ENCODE results near the gene POU2F3.

POU2F3 gene

DNA sequence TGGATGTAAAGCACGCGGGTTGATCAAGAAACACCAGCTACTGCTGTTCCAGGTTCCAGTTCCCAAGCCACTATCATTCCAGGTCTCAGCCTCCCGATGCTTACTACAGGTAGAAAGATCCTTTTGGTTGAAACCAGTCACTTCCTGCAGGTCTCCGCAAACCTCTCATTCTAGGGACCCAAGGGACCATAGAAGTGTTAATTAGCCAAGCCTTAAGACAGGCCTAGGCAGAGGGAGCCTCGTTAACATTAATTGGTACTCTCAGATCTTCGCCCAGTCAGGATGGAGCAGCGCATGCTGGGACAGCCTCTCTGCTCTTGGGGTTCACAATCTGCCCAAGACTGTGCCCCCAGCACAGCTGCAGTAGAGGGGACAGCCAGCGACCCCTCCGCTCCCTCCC is 40.3 kb upstream of the POU2F3 start:
- Histone ChIP-seq H3K36me3 (no peaks in the 10 kb centered on the region), H3K4me1 (no peaks in the 10 kb centered on the region), H3K27ac (no peak overlapping the region), H3K9me3 (no peaks in the 10 kb centered on the region), H3K27me3 (peaks cover 0 to 28% of the 10 kb centered on the region in 2 donors), H3K4me3 (no peak overlapping the region)
- intact Hi-C loops (cut with DNase I; ENCODE audit: low total_unique reads): no loop called here
- TF ChIP-seq, protein P1, sequence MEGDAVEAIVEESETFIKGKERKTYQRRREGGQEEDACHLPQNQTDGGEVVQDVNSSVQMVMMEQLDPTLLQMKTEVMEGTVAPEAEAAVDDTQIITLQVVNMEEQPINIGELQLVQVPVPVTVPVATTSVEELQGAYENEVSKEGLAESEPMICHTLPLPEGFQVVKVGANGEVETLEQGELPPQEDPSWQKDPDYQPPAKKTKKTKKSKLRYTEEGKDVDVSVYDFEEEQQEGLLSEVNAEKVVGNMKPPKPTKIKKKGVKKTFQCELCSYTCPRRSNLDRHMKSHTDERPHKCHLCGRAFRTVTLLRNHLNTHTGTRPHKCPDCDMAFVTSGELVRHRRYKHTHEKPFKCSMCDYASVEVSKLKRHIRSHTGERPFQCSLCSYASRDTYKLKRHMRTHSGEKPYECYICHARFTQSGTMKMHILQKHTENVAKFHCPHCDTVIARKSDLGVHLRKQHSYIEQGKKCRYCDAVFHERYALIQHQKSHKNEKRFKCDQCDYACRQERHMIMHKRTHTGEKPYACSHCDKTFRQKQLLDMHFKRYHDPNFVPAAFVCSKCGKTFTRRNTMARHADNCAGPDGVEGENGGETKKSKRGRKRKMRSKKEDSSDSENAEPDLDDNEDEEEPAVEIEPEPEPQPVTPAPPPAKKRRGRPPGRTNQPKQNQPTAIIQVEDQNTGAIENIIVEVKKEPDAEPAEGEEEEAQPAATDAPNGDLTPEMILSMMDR (IDR thresholded peaks at IDR 0.05): no peak
- no peak for DNase-seq

DNA sequence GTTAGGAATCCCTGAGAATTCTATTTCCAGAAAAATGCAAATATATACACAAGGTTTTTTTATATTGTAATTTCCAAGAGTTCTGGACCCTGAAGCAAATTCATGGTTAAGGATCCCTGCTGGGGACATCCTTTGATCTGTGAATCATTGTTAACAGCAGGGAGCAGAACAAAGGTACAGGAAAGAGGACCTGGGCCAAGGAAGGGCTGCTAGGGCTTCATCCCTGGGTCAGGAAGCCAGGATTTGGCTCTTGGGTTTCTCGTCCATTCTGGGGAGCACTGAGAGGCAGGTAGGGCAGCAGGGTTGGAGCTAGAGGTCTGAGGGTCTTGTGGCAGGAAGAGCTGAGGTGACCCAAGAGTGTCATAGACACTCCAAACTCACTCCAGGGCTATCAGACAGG is 39.3 kb upstream of the POU2F3 start:
- no peaks in the 10 kb centered on the region for H3K9me3 ChIP-seq
- TF ChIP-seq, protein P1 (IDR thresholded peaks at IDR 0.05): no peak
- H3K27me3 ChIP-seq: peaks cover 0 to 29% of the 10 kb centered on the region in 2 donors
- H3K27ac ChIP-seq: no peak overlapping the region
- H3K36me3 ChIP-seq: no peaks in the 10 kb centered on the region
- no peak overlapping the region for H3K4me3 ChIP-seq
- intact Hi-C loops (cut with DNase I; ENCODE audit: low total_unique reads): no loop called here
- no peaks in the 10 kb centered on the region for H3K4me1 ChIP-seq
- no peak for DNase-seq

DNA sequence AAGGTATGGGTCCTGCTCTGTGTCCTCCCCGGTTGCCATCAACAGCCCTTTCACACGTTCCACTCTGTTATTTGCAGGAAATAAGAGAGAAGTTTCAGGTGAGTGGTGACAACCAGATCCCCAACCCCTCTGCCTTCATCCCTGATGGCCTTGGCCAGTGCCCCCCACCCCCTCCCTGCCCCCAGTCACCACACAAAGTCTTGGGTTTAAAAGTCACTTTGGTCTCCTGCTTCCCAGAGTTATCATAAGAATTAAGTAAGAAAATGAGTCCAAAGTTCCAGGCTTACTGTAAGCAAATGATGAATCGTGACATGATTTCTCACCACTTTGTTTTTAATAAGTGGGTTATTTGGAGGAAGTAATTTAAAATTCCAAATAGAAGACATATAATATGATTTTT is 38.3 kb upstream of the POU2F3 start:
- Histone ChIP-seq H3K4me1 (no peaks in the 10 kb centered on the region), H3K27me3 (peaks cover 0 to 39% of the 10 kb centered on the region in 2 donors), H3K27ac (no peak overlapping the region), H3K36me3 (no peaks in the 10 kb centered on the region), H3K4me3 (no peak overlapping the region), H3K9me3 (no peaks in the 10 kb centered on the region)
- intact Hi-C loops (cut with DNase I; ENCODE audit: low total_unique reads): no loop called here
- TF ChIP-seq, protein P1 (IDR thresholded peaks at IDR 0.05): no peak
- no peak for DNase-seq

GRCh38 chr11:120203626-120204025 is 36.3 kb upstream of the POU2F3 start:
- Histone ChIP-seq H3K36me3 (no peaks in the 10 kb centered on the region), H3K4me3 (no peak overlapping the region), H3K27me3 (peaks cover 0 to 26% of the 10 kb centered on the region in 2 donors), H3K4me1 (no peaks in the 10 kb centered on the region), H3K9me3 (no peaks in the 10 kb centered on the region), H3K27ac (no peak overlapping the region)
- TF ChIP-seq, protein P1 (IDR thresholded peaks at IDR 0.05): no peak
- DNase-seq: no peak
- intact Hi-C loops (cut with DNase I; ENCODE audit: low total_unique reads): no loop called here

- no peaks in the 10 kb centered on the region for H3K36me3 ChIP-seq
- no peak overlapping the region for H3K27ac ChIP-seq
- no peaks in the 10 kb centered on the region for H3K9me3 ChIP-seq
- DNase-seq: no peak
- H3K4me3 ChIP-seq: no peak overlapping the region
- TF ChIP-seq, protein P1 (IDR thresholded peaks at IDR 0.05): no peak
- peaks cover 0 to 16% of the 10 kb centered on the region in 2 donors for H3K27me3 ChIP-seq
- peaks cover 0 to 11% (median 9%) of the 10 kb centered on the region in 4 donors for H3K4me1 ChIP-seq
- intact Hi-C loops (cut with DNase I; ENCODE audit: low total_unique reads): no loop called here
Observed at GRCh38 chr11:120205596-120206161, 34.3 kb upstream of the POU2F3 start.

DNA sequence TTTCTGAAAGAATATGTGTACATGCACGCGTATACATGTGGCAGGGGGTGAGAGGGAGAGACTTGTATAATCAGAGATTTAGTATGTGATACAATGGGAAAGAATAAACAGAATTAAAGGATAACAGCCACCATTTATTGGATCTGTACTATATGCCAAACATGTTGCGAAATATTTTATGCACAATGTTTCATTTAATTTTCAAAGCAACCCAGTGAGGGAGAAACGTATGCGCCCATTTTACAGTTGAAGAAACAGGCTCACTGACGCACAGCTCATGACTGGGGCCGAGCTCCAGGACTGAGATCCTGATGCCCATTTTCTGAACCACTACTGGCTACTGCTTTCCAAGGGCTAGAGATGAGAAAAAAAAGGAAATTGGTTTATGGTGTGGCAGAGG is 32.4 kb upstream of the POU2F3 start:
- H3K4me1 ChIP-seq: peaks cover 0 to 21% (median 13%) of the 10 kb centered on the region in 4 donors
- intact Hi-C loops (cut with DNase I; ENCODE audit: low total_unique reads): no loop called here
- H3K27ac ChIP-seq: no peak overlapping the region
- H3K9me3 ChIP-seq: no peaks in the 10 kb centered on the region
- TF ChIP-seq, protein P1 (IDR thresholded peaks at IDR 0.05): no peak
- H3K36me3 ChIP-seq: no peaks in the 10 kb centered on the region
- H3K4me3 ChIP-seq: no peak overlapping the region
- peaks cover 0 to 16% of the 10 kb centered on the region in 2 donors for H3K27me3 ChIP-seq
- DNase-seq: no peak

Measured in tibial artery (tissue), 4 donors.